ENCODE data around the gene AKR7A2. TPM values are rescaled to one million over a fixed set of nuclear protein-coding genes. Genes with fewer than 3 reads are reported as not detected.

The AKR7A2 gene
- total RNA-seq, 1 experiment from 2014 or later, result 122 TPM

- Histone ChIP-seq H3K4me3 (ENCODE audit: low read length) (no peak overlapping the region), H4K20me1 (ENCODE audit: insufficient read depth, low read depth, low read length) (no peaks in the 10 kb centered on the region), H3K4me2 (ENCODE audit: low read depth, low read length, poor library complexity, severe bottlenecking) (no peak overlapping the region), H3K79me2 (ENCODE audit: low read length) (no peaks in the 10 kb centered on the region), H3K9me2 (replicated peaks; ENCODE audit: insufficient read depth, low read length) (no peaks in the 10 kb centered on the region), H3K9me3 (ENCODE audit: low read length) (no peaks in the 10 kb centered on the region), H3K9ac (ENCODE audit: low read length) (no peak overlapping the region), H3K36me3 (ENCODE audit: insufficient read depth, low read length) (0 out of 2 replicates have a peak, but pooled peaks cover 5% of the 10 kb centered on the region), H3K27me3 (ENCODE audit: low read length) (no peaks in the 10 kb centered on the region), H2AFZ (ENCODE audit: low read length) (no peak overlapping the region), H3K4me1 (ENCODE audit: low read length) (peaks cover 25% of the 10 kb centered on the region), H3K27ac (ENCODE audit: low read length) (no peak overlapping the region)
- DNase-seq, result no peak
These were observed 7.3 kb upstream of the AKR7A2 start for GRCh38 chr1:19319196-19319595.

GRCh38 chr1:19317126-19317910, 5.4 kb upstream of the AKR7A2 start:
- no peak overlapping the region for H3K4me3 ChIP-seq (ENCODE audit: low read length)
- no peaks in the 10 kb centered on the region for H3K9me2 ChIP-seq (replicated peaks; ENCODE audit: insufficient read depth, low read length)
- H4K20me1 ChIP-seq (ENCODE audit: insufficient read depth, low read depth, low read length), result no peaks in the 10 kb centered on the region
- 0 out of 2 replicates have a peak, but pooled peaks cover 5% of the 10 kb centered on the region for H3K36me3 ChIP-seq (ENCODE audit: insufficient read depth, low read length)
- H3K4me2 ChIP-seq (ENCODE audit: low read depth, low read length, poor library complexity, severe bottlenecking), result no peak overlapping the region
- H3K79me2 ChIP-seq (ENCODE audit: low read length), result peaks cover 4% of the 10 kb centered on the region; the same call in 1 of the 2 replicates
- H3K9ac ChIP-seq (ENCODE audit: low read length), result no peak overlapping the region
- H2AFZ ChIP-seq (ENCODE audit: low read length), result no peak overlapping the region
- no peak overlapping the region for H3K27ac ChIP-seq (ENCODE audit: low read length)
- no peak for DNase-seq
- no peaks in the 10 kb centered on the region for H3K9me3 ChIP-seq (ENCODE audit: low read length)
- H3K27me3 ChIP-seq (ENCODE audit: low read length), result no peaks in the 10 kb centered on the region
- peaks cover 43% of the 10 kb centered on the region for H3K4me1 ChIP-seq (ENCODE audit: low read length)

GRCh38 chr1:19315378-19316198, 3.6 kb upstream of the AKR7A2 start:
- Histone ChIP-seq H4K20me1 (ENCODE audit: insufficient read depth, low read depth, low read length) (peaks cover 5% of the 10 kb centered on the region; the same call in 1 of the 2 replicates), H3K27me3 (ENCODE audit: low read length) (no peaks in the 10 kb centered on the region), H3K4me3 (ENCODE audit: low read length) (peak overlapping the region; percentile 26; the same call in 1 of the 2 replicates), H3K4me2 (ENCODE audit: low read depth, low read length, poor library complexity, severe bottlenecking) (peak overlapping the region; percentile 54), H3K27ac (ENCODE audit: low read length) (peak overlapping the region; percentile 76), H3K79me2 (ENCODE audit: low read length) (peaks cover 18% of the 10 kb centered on the region), H3K9me2 (replicated peaks; ENCODE audit: insufficient read depth, low read length) (no peaks in the 10 kb centered on the region), H3K9ac (ENCODE audit: low read length) (peak overlapping the region; percentile 47), H3K4me1 (ENCODE audit: low read length) (peaks cover 49% of the 10 kb centered on the region), H3K36me3 (ENCODE audit: insufficient read depth, low read length) (0 out of 2 replicates have a peak, but pooled peaks cover 5% of the 10 kb centered on the region), H3K9me3 (ENCODE audit: low read length) (no peaks in the 10 kb centered on the region), H2AFZ (ENCODE audit: low read length) (no peak overlapping the region)
- peak; percentile 83 for DNase-seq

- Histone ChIP-seq H3K27me3 (ENCODE audit: low read length) (no peaks in the 10 kb centered on the region), H3K36me3 (ENCODE audit: insufficient read depth, low read length) (0 out of 2 replicates have a peak, but pooled peaks cover 4% of the 10 kb centered on the region), H4K20me1 (ENCODE audit: insufficient read depth, low read depth, low read length) (peaks cover 5% of the 10 kb centered on the region; the same call in 1 of the 2 replicates), H2AFZ (ENCODE audit: low read length) (no peak overlapping the region), H3K9ac (ENCODE audit: low read length) (peak overlapping the region; percentile 86), H3K9me2 (replicated peaks; ENCODE audit: insufficient read depth, low read length) (no peaks in the 10 kb centered on the region), H3K79me2 (ENCODE audit: low read length) (peaks cover 32% of the 10 kb centered on the region), H3K4me2 (ENCODE audit: low read depth, low read length, poor library complexity, severe bottlenecking) (peak overlapping the region; percentile 90), H3K4me3 (ENCODE audit: low read length) (peak overlapping the region; percentile 79; the same call in 1 of the 2 replicates), H3K9me3 (ENCODE audit: low read length) (no peaks in the 10 kb centered on the region), H3K4me1 (ENCODE audit: low read length) (peaks cover 51% of the 10 kb centered on the region), H3K27ac (ENCODE audit: low read length) (peak overlapping the region; percentile 76)
- peak; percentile 54 for DNase-seq
These were observed 2.3 kb upstream of the AKR7A2 start for GRCh38 chr1:19313961-19314882.

GRCh38 chr1:19313636-19313959, 1.7 kb upstream of the AKR7A2 start:
- peaks cover 38% of the 10 kb centered on the region for H3K79me2 ChIP-seq (ENCODE audit: low read length)
- peak overlapping the region; percentile 86 for H3K9ac ChIP-seq (ENCODE audit: low read length)
- H3K36me3 ChIP-seq (ENCODE audit: insufficient read depth, low read length), result peaks cover 4% of the 10 kb centered on the region
- H4K20me1 ChIP-seq (ENCODE audit: insufficient read depth, low read depth, low read length), result peaks cover 7% of the 10 kb centered on the region
- peak overlapping the region; percentile 90 for H3K4me2 ChIP-seq (ENCODE audit: low read depth, low read length, poor library complexity, severe bottlenecking)
- peak overlapping the region; percentile 76 for H3K27ac ChIP-seq (ENCODE audit: low read length)
- no peak overlapping the region for H2AFZ ChIP-seq (ENCODE audit: low read length)
- peak overlapping the region; percentile 79 for H3K4me3 ChIP-seq (ENCODE audit: low read length)
- H3K27me3 ChIP-seq (ENCODE audit: low read length), result no peaks in the 10 kb centered on the region
- H3K4me1 ChIP-seq (ENCODE audit: low read length), result peaks cover 51% of the 10 kb centered on the region
- no peak for DNase-seq
- H3K9me3 ChIP-seq (ENCODE audit: low read length), result no peaks in the 10 kb centered on the region
- no peaks in the 10 kb centered on the region for H3K9me2 ChIP-seq (replicated peaks; ENCODE audit: insufficient read depth, low read length)

- peaks cover 51% of the 10 kb centered on the region for H3K4me1 ChIP-seq (ENCODE audit: low read length)
- peak overlapping the region; percentile 86 for H3K9ac ChIP-seq (ENCODE audit: low read length)
- peaks cover 8% of the 10 kb centered on the region for H4K20me1 ChIP-seq (ENCODE audit: insufficient read depth, low read depth, low read length)
- H3K36me3 ChIP-seq (ENCODE audit: insufficient read depth, low read length), result peaks cover 10% of the 10 kb centered on the region
- no peaks in the 10 kb centered on the region for H3K27me3 ChIP-seq (ENCODE audit: low read length)
- peak overlapping the region; percentile 76 for H3K27ac ChIP-seq (ENCODE audit: low read length)
- H3K9me3 ChIP-seq (ENCODE audit: low read length), result no peaks in the 10 kb centered on the region
- DNase-seq, result peak; percentile 68
- H3K79me2 ChIP-seq (ENCODE audit: low read length), result peaks cover 39% of the 10 kb centered on the region
- peak overlapping the region; percentile 90 for H3K4me2 ChIP-seq (ENCODE audit: low read depth, low read length, poor library complexity, severe bottlenecking)
- H3K4me3 ChIP-seq (ENCODE audit: low read length), result peak overlapping the region; percentile 79
- H2AFZ ChIP-seq (ENCODE audit: low read length), result peak overlapping the region; percentile 49
- no peaks in the 10 kb centered on the region for H3K9me2 ChIP-seq (replicated peaks; ENCODE audit: insufficient read depth, low read length)
These were observed 1.1 kb upstream of the AKR7A2 start for GRCh38 chr1:19312782-19313635.

GRCh38 chr1:19311503-19311930, 427 bp downstream of the AKR7A2 start:
- Histone ChIP-seq H3K79me2 (ENCODE audit: low read length) (peaks cover 39% of the 10 kb centered on the region), H3K27ac (ENCODE audit: low read length) (peak overlapping the region; percentile 60), H3K36me3 (ENCODE audit: insufficient read depth, low read length) (peaks cover 20% of the 10 kb centered on the region), H3K27me3 (ENCODE audit: low read length) (no peaks in the 10 kb centered on the region), H3K9me3 (ENCODE audit: low read length) (no peaks in the 10 kb centered on the region), H3K4me2 (ENCODE audit: low read depth, low read length, poor library complexity, severe bottlenecking) (peak overlapping the region; percentile 90), H3K9ac (ENCODE audit: low read length) (peak overlapping the region; percentile 99), H4K20me1 (ENCODE audit: insufficient read depth, low read depth, low read length) (peaks cover 8% of the 10 kb centered on the region), H2AFZ (ENCODE audit: low read length) (peak overlapping the region; percentile 74; the same call in 1 of the 2 replicates), H3K4me3 (ENCODE audit: low read length) (peak overlapping the region; percentile 79), H3K9me2 (replicated peaks; ENCODE audit: insufficient read depth, low read length) (no peaks in the 10 kb centered on the region), H3K4me1 (ENCODE audit: low read length) (peaks cover 49% of the 10 kb centered on the region)
- DNase-seq, result peak; percentile 84

Measured in Karpas-422 (cell line).